GM21717 (cell line): ENCODE measurements around the gene TMEM132D.
"Not testable (repeated sequence)": the region's sequence is repeated elsewhere in the genome, so short reads cannot be mapped to it uniquely, and the experiment has no call there.

Experiments used
- ATAC-seq: cut with Tn5 transposase; IDR thresholded peaks from one replicate; pipeline ENCODE4 v1.9.1; 2021; ENCODE audit warnings: mild to moderate bottlenecking, moderate library complexity; ENCODE audit not compliant: unreplicated experiment

The TMEM132D gene

DNA sequence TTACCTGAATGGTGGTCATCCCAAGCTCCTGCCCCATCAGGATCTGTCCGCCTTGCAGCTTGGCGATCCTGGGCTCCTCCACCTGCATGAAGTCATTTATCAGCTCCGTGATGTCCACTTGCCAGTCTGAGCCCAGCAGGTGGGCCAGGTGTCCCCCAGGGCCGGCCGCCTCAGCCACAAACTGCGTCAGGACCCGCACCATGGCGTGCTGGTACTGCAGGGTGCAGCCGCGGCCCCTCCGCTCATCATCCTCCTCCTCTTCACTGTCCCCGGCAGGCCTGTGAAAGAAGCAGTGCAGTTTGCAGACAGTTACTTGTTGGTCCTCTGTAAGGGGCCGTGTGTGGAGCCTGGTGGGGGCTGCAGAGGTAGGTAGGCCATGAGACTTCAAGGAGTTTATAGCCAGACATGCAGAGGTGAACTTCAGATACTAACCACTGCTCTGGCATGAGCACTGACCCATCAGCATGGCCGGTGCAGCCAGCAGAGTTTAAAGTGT is 822.0 kb downstream of the TMEM132D start:
- ATAC-seq, result no peak

DNA sequence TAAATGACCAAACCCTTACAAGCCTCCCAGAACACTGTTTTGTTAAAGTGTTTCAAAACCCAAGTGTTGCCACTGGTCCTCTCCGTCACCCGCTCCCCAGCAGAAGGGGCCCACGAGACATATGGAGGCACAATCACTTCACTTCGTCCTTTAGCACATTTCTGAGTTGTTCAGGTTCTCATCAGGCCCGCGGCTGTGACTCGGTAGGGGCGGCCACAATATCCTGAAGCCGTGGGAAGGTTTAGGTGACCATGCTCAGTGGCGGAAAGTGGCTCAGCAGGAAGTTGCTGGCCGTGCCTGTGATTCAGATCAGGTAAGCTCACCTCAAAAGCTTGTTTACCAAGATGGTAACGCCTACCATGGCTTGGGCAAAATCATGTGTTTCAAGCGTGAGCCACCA is 823.0 kb downstream of the TMEM132D start:
- no peak for ATAC-seq

DNA sequence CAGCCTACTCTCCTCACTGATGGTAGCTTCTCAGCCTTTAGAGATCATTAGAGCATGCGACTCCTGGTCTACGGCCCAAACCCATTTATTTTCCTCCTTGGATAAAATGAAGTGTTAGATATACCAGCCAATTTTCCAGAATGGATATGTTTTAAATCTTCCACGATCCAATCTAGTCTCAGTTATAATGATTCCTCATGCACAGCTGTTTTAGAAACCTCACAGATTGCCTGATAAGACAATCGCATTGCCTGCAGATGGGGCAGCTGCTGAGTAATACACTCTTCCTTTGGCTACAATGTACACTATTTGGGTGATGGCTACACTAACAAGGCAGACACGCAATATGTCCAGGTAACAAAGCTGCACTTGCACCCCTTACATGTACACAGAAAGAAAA is 823.4 kb downstream of the TMEM132D start:
- no peak for ATAC-seq

DNA sequence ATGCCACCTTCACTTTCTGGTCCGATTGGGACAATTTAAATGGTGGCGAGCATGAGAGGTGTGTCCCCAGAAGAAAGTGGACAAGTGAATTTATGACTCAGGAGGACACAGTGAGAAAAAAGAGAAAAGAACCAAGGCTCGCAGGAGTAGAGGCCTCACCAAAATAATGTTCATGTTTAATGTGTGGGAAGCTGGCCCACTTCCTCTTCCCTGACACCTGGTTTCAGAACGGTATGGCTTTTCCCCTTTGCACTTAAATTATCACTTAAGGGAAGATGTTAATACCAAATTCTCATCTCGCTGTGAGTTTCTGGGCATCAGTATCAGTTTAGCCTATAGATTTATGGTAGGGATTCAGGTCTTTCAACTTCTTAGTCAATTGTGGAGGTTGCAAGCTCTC is 824.1 kb downstream of the TMEM132D start:
- no peak for ATAC-seq

DNA sequence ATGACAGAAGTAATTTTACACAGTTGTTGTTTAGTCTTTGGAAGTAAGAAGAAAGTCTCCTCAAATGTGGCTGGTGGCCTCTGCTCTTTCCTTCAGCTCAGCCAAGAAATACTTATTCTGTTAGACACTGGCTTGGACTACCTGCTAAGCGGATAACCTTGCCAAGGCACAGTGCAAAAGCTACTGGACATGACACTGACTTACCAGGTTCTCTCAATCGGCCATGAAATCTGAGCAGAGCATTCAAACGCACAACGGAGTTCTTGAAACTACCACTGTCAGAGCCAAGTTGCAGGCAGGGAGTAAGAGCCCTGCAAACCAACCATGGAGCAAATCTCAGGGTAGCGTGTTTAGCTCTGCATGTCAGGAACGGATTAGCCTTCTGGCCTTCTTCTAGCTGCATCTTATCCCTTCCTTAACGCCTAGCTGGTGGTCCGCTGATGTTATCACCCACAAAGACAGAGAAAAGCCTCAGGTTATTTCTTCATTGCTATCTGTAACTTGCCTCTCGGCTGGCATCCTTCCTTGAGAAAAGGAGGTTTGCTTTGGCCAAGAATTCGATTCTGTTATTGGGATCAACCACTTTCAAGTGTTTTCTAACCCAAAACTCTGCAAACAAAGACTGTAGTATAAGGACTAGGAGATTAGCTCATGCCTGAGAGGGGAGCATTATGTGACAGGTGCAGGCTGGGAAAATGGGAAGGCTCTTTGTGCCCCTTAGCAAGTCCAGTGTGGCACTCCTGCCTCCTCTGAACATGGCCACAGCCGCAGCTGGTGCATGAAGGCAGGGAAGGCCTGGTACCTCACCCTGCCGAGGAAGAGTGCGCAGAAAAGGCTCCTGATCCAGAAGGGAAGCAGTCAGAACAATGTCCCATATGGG is 827.1 kb downstream of the TMEM132D start:
- ATAC-seq, result no peak

DNA sequence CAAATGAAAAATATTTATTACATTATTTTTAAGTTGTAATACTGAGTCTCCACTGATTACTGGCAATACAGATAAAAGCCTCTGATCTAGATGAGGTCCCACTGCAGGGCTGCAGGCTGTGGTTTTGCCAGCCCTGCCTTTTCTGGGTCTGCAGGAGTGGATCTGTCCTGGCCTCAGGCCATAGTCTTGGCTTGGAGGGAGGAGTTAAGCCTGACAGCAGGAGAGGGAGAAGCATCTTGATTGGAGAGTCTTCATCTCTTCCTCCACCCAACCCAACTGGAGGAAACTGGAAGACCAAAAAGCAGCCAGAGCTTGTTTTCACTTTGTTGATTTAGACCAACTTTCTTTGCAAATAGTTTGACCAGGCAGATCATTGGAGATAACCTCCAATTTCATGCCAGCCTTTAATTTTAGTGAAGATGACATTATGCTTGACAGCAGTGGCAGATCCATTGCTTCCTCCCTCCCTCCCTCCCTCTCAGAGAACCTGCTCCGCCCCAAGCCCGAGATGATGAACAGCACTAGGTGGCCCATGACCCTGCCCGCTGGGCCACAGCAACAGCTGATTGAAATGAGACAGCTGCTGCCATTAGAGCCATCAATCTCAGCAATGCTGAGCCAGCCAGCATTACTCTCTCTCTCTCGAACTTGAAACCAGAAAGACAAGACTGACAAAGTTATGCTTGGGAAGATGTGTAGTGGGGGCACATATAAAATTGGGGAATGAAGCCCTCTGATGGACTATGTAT is 828.2 kb downstream of the TMEM132D start:
- no peak for ATAC-seq

DNA sequence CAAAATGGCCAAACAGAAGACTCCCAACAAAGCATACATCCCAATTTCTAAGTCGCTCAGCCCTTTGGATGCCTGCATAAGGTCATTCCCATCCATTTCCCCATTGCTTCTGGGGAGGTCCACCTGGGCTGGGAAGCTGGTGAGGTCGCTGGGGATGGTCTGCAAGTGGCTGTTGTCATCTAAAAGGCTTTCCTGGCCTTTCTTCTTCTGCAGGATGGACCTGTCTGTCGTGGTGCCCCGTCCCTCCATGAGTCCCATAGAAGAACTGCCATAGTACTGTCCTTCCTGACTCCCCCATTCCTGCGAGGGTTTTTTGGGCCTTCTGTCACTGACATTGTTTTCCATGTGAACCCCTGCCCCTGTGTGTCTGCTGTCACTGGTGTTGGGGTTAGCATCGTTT is 829.4 kb downstream of the TMEM132D start:
- ATAC-seq, result no peak

DNA sequence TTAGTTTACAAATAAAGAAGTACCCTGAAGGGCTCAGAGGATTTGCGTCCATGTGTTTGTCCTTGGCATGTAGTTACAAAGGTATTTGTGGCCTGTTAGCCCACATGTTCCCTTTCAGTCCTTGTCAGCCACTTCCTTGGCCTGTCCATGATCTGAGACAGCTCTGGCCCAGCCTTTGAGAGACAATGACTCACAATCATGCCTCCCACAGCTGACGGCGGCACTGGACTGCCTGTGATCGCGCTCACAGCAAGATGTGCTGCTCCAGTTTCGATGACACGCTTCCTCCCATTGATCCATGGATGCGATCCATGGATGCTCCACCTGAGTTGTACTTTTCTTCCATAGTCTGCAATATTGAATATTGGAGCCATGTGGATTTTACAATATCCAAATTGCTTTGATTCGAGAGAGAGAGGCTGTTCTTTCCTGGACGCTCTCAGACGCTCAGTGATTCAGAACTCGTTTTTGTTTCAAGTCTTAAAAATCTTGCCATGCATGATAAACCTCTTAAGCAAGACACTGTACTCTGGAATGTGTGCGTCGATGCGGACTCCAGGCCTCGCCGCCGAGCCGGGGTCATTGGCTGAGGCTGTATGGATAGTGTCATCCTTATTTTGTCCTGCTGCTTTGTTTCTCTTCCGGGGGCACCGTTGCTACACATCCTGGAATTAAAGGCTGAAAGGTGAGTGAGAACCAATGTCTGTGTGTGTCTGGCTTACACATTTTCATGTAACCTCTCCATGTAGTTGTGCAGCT is 830.5 kb downstream of the TMEM132D start:
- ATAC-seq, result no peak

DNA sequence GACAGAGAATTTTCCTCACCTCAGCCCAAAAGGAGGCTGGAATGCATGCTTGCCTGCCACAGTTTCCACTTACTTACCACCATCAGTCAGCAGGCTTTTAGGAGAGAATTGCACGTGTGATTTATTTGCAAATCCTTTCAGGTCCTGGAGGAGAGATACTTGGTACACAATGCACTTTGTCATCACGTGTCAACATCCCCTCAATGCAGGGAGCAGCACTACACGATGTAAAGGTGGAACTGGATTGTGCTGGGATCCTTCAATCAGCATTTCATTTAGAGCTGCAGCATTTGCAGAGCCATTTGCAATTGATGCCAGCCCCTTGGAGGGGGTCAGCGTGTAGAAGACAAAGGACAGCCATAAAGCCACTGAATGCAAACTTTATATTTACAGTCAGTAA is 832.5 kb downstream of the TMEM132D start:
- no peak for ATAC-seq

DNA sequence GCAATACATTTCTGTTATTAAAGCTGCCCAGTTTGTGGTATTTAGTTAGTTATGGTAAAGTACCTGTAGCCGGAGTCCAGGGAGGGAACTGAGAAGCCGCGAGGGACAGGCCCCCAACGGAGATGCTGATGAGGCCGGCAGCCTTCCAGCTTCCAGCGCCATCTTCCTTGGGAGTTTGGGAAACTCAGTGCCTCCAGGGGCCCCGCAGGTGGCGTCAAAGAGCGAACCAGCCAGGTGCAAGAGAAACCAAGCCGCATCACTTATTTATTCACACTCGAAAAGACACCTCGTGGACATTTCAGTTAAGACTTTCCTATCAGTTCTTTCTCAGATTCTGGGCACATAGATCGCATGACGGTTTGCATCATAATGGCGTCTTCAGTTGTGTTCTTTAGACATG is 833.9 kb downstream of the TMEM132D start:
- no peak for ATAC-seq

DNA sequence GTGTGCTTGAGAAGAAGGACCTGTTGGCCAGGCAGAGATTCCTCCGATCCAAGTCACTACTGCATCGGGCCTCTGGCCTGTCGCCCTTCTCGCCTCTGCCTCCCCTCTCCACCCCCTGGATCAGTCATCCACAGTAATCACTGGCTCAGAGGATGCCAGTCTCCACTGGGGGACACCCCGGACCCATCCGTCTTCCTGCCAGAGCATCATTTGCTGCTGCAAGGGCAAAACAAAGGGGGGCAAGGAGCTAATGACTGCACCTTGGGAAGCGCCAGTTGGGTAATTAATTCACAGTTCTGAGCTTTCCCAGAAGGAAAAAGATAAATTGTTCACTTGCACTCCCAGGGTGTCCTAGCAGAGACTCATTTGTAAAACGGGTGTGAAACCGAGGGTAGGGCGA is 835.1 kb downstream of the TMEM132D start:
- ATAC-seq, result no peak

DNA sequence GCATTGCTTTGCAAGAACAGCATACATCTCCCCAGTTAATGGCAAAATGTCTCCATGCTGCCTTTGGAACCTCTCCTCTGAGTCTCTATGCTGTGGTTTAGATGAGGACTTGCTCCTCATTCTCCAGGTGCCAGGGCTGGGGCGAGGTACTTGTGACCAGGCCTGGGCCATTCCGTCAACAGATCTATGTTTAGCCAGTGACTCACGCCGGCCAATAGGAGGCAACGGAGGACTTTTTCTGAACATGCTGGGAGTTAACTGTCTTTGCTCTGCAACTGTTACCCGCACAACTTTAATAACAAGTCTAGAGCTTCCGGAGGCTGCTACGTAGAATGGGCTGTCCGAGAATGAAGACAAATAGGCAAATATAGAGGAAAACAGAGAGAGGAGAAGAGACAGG is 836.3 kb downstream of the TMEM132D start:
- no peak for ATAC-seq

DNA sequence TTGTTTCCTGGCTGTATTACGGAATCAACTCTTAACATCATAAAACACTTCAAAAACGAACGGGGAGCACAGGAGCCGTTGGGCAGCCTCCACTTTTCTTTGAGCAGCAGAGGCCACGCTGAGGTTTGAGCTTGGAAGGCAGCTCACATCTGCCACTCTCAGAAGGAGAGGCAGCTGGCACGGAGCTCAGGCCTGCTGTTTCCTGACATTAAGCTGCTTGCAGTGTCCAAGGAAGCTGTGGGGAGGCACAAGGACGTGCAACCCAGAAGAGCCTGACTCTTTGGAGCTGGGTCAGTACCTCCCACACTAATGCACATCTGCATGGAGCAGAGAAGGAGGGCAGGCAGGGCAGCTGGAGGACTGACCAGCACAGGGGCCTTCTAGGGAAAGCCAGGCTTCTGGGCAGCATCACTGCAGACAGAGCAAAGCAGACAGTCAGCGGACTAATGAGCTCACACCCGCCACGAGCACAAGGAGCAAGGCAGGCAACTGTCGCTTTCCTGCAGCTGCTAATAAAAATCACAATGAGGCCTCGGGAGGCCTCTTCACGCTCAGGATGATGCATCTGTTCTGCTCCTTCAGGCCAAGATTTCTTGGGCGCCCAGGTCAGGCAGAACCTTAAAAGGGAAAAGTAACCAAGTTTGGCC is 839.5 kb downstream of the TMEM132D start:
- no peak for ATAC-seq

DNA sequence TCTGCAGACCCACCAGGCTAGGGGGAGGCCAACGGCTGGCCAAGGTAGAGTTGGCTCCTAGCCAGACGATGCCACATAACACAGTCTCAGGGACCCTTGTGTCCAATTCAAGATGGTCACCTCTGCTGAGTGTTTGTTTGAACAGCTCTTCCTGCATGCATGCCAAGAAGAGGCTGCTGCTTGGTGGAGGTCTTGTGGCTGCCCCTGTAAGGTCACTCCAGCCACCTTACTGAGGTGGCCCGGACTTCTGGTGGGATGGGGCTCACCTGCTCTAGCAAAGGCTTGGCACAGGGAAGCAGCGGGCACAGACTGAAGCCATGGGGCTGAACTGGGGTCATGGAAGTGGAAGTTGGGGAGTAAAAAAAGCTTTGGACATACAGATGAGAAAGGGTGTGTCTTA is 840.2 kb downstream of the TMEM132D start:
- no peak for ATAC-seq

DNA sequence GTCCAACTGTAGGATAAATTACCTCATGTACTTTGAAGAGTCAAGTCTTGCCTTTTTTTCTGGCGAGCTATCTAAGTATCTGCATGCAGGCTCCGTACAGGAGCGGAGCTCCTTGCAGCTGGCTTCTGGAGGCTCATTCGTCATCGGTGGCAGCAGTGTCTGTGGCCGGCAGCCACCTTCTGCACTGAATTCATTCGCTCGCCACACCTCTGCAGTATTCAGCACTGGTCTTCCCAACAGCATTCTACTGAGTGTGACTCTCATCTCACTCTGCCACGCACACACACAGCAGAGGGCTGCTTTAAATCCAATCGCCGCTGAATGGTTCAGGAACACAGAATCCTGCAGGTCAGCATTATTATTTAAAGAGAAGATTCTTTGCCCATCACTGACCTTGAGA is 850.6 kb downstream of the TMEM132D start:
- no peak for ATAC-seq

DNA sequence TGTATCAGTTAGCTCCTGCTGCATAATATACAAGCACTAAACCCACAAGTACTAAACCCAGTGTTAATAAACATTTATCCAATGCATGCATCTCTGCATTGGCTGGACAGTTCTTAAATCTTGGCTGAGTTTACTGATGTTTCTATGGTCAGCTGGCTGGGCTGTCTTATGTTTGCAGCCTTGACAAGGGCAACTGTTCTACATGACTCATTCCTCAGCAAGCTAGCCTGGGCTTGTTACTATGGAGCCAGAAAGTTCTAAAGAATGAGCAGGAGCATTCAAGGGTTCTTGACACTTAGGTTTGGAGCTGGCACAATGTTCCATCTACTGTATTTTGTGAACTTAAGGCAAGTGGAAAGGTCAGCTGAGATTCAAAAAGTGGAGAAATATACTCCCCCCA is 851.5 kb downstream of the TMEM132D start:
- no peak for ATAC-seq

DNA sequence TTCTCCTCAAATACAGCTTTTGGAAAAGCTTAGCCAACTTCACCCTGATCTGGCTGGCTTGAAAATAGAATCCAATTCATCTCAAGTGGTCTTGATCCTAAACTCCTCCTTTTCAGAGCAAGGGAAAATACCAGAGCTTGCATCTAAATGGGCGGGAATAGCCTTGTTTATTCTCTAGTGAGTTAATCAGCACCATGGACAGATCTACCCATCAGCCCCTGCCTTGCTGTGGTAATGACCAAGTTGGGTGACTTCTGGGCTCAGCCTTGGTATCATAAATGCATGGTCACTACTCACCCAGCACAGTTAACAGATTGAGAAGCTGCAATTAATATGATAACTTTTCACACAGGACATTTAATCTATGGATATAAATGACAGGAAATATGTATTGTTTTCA is 853.9 kb downstream of the TMEM132D start:
- ATAC-seq, result no peak

DNA sequence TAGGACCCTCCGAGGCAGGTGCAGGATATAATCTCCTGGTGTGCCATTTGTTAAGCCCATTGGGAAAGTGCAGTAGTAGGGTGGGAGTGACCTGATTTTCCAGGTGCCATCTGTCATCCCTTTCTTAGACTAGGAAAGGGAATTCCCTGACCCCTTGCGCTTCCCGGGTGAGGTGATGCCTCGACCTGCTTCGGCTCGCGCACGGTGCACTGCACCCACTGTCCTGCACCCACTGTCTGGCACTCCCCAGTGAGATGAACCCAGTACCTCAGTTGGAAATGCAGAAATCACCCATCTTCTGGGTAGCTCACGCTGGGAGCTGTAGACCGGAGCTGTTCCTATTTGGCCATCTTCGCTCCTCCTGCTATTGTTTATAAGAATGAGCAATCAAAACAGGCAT is 860.5 kb downstream of the TMEM132D start:
- ATAC-seq, result not testable (repeated sequence)

DNA sequence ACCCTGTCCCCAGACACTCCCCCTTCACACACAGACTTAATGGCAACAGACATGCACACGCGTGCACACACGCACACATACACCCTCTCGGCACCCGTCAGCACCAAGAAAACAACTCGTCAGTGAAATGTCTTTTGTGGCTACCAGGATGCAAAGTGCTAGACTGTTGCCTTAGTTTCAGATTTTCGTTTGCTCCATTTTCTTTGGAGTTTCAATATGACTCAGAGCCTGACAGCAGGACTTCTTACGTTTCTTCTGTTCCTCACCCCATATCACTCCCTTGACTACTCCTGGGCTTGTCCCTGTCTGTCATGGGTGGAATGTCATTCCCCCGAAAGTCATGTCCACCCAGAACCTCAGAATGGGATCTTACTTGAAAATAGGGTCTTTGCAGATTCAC is 867.7 kb downstream of the TMEM132D start:
- no peak for ATAC-seq

DNA sequence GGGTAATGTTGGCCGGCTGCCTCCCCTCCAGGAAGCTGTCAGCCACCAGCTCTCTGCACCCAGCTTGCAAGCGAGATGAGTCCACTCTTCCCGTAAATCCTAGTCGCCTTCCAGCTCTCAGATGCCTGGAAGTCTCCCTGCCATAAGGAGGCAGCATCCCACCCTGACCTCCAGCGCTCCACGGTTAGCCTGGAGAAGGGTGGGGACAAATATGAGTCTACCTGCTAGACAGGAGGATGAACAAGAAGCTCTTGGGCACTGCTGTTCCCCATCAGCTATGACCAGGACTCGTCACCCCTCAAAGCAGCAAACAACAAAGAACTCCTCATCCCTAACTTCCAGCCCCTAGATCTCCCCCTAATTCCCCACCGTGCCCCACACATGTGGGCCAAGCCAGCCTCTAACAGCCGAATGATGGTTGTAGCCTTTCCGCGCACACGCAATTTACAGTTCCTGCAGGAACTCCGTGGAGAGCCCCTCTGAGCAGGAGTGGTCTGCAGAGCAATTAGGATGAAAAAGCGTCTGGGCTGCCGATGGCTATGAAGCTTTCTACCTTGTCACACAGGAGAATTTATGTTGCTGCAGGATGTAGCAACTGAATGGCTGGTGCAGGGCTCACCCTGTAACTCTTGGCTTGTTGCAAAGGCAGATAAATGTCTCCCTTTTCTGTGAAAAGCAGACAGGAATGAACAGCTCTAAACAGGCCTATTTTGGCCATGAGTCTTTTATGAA is 869.1 kb downstream of the TMEM132D start:
- no peak for ATAC-seq
